SU-DHL-6 (cell line): ENCODE measurements around the gene SLC2A2.

Experiments
- H2AFZ ChIP-seq: fragments of 200-600 bp; sonication (generic); 2 replicates; pipeline ENCODE4 v1.6.1; 2014; ENCODE audit warnings: low read depth, mild to moderate bottlenecking, moderate library complexity, mixed read lengths, antibody characterized with exemption, low read length; ENCODE audit not compliant: severe bottlenecking
- H3F3A ChIP-seq: fragments of 200-600 bp; shearing (Covaris generic); 2 replicates; pipeline ENCODE4 v1.6.0; 2016; ENCODE audit warnings: antibody characterized with exemption, mild to moderate bottlenecking; ENCODE audit not compliant: insufficient read depth
- H3K27ac ChIP-seq: fragments of 200-600 bp; sonication (generic); 2 replicates; pipeline ENCODE4 v1.5.1; 2016; ENCODE audit warnings: low read depth, mild to moderate bottlenecking, low read length, moderate library complexity, mixed read lengths
- H3K27me3 ChIP-seq: fragments of 200-600 bp; sonication (generic), shearing (Covaris generic); 2 replicates; pipeline ENCODE4 v1.6.0; 2014; ENCODE audit warnings: mild to moderate bottlenecking, low read length
- H3K36me3 ChIP-seq: fragments of 200-600 bp; sonication (generic); 2 replicates; pipeline ENCODE4 v1.6.1; 2014; ENCODE audit warnings: mild to moderate bottlenecking, low read length, mixed read lengths
- H3K4me2 ChIP-seq: fragments of 300-600, 200-600 bp; shearing (Covaris generic), sonication (generic); 2 replicates; pipeline ENCODE4 v1.6.0; 2014; ENCODE audit warnings: low read length, low read depth, mild to moderate bottlenecking; ENCODE audit not compliant: poor library complexity, severe bottlenecking
- H3K4me3 ChIP-seq: fragments of 200-600 bp; sonication (generic); 2 replicates; pipeline ENCODE4 v1.5.1; 2014; ENCODE audit warnings: antibody characterized with exemption, low read length, mild to moderate bottlenecking, mixed read lengths; ENCODE audit not compliant: insufficient read depth, poor library complexity, severe bottlenecking
- H3K79me2 ChIP-seq: fragments of 200-600 bp; sonication (generic); 2 replicates; pipeline ENCODE4 v1.6.1; 2014; ENCODE audit warnings: mild to moderate bottlenecking, low read length, moderate library complexity; ENCODE audit not compliant: insufficient read depth
- H3K9ac ChIP-seq: fragments of 200-600 bp; sonication (generic); 2 replicates; pipeline ENCODE4 v1.7.0; 2014; ENCODE audit warnings: mild to moderate bottlenecking, low read length
- H3K9me2 ChIP-seq: fragments of 200-600 bp; sonication (generic); replicated peaks from 2 replicates; pipeline ENCODE4 v1.6.1; 2014; ENCODE audit warnings: low read length; ENCODE audit not compliant: insufficient read depth
- H3K9me3 ChIP-seq: fragments of 200-600 bp; sonication (generic); 2 replicates; pipeline ENCODE4 v1.6.1; 2014; ENCODE audit warnings: low read length, mixed read lengths; ENCODE audit not compliant: insufficient read depth
- H4K20me1 ChIP-seq: fragments of 200-600 bp; sonication (generic); 2 replicates; pipeline ENCODE4 v1.6.1; 2014; ENCODE audit warnings: low read depth, mild to moderate bottlenecking, antibody characterized with exemption, low read length, moderate library complexity, mixed read lengths
- CTCF ChIP-seq: fragments of 200-600 bp; sonication (generic); IDR thresholded peaks from one replicate; pipeline ENCODE4 v1.5.1; 2017; ENCODE audit warnings: antibody characterized with exemption, mild to moderate bottlenecking, low read length, moderate library complexity; ENCODE audit not compliant: insufficient read depth, poor library complexity, severe bottlenecking
- EZH2phosphoT487 ChIP-seq: fragments of 200-600 bp; sonication (generic), shearing (Covaris generic); conservative IDR thresholded peaks from 2 replicates; pipeline ENCODE4 v1.6.1; 2018; ENCODE audit warnings: mild to moderate bottlenecking, antibody characterized with exemption, low read length, moderate library complexity, mixed read lengths

Gene SLC2A2

GRCh38 chr3:170991664-170992063 is 34.9 kb downstream of the SLC2A2 start:
- H3K36me3 ChIP-seq: no peaks in the 10 kb centered on the region
- no peak for TF ChIP-seq EZH2phosphoT487
- TF ChIP-seq CTCF: no peak
- H3K9me2 ChIP-seq: no peaks in the 10 kb centered on the region
- no peak overlapping the region for H3K4me3 ChIP-seq
- H3K9ac ChIP-seq: no peak overlapping the region
- no peaks in the 10 kb centered on the region for H4K20me1 ChIP-seq
- no peak overlapping the region for H2AFZ ChIP-seq
- no peaks in the 10 kb centered on the region for H3K9me3 ChIP-seq
- H3K4me2 ChIP-seq: no peak overlapping the region
- no peak overlapping the region for H3K27ac ChIP-seq
- H3F3A ChIP-seq: no peaks in the 10 kb centered on the region
- H3K27me3 ChIP-seq: no peaks in the 10 kb centered on the region
- no peaks in the 10 kb centered on the region for H3K79me2 ChIP-seq

DNA sequence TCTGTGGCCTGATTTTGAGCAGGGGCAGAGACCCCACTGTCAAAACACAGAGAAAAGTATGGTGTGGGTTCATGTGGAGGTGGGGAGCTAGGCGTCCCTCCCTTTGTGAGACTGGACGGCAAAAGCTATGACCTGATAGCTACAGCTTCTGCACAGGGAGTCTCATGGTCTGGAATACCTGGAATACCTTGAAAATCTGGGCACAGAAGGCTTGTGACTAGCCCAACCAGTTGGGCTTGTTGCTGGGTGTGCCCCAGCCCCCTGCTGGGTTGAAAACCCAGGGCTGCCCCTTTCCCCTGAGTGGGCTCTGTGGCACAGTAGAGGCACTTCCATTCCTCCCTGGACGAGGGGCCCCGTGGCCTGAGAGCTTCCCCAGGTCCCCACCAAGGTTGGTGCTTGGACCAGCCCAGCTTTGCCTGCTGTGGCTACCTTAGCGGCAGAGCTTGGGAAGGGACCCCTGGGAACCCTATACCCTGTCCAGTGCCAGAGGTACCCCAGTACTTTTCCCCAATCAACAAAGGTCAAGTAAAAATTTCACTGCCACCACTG is 37.3 kb downstream of the SLC2A2 start:
- H3K36me3 ChIP-seq: no peaks in the 10 kb centered on the region
- H4K20me1 ChIP-seq: no peaks in the 10 kb centered on the region
- H3K9ac ChIP-seq: no peak overlapping the region
- H3K27me3 ChIP-seq: no peaks in the 10 kb centered on the region
- H3K79me2 ChIP-seq: no peaks in the 10 kb centered on the region
- no peaks in the 10 kb centered on the region for H3K9me2 ChIP-seq
- H3F3A ChIP-seq: no peaks in the 10 kb centered on the region
- no peak overlapping the region for H3K4me2 ChIP-seq
- H2AFZ ChIP-seq: no peak overlapping the region
- TF ChIP-seq EZH2phosphoT487: no peak
- TF ChIP-seq CTCF: no peak
- no peaks in the 10 kb centered on the region for H3K9me3 ChIP-seq
- no peak overlapping the region for H3K4me3 ChIP-seq
- no peak overlapping the region for H3K27ac ChIP-seq

DNA sequence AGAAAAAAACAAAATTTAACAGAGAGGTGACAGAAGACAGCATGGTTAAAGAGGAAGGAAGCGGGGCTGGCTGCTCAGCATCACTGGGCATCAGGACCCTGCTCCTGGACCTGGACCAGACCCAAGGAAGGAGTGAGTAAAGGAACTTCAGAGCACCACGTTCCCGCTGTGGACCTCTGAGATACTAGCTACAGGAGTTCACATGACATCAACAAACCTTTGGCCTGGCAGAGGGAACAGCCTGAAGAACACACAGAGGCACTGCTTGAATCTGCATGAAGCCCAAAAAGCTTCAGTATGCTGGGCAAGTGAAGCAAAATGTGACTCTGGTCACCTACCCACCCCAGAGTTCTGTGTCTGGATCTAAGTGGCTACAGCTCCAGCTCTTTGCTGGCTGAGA is 38.1 kb downstream of the SLC2A2 start:
- no peaks in the 10 kb centered on the region for H3K36me3 ChIP-seq
- no peaks in the 10 kb centered on the region for H3K9me2 ChIP-seq
- no peaks in the 10 kb centered on the region for H3K9me3 ChIP-seq
- no peak overlapping the region for H3K4me3 ChIP-seq
- no peaks in the 10 kb centered on the region for H3F3A ChIP-seq
- no peak for TF ChIP-seq EZH2phosphoT487
- TF ChIP-seq CTCF: no peak
- H3K27ac ChIP-seq: no peak overlapping the region
- H4K20me1 ChIP-seq: no peaks in the 10 kb centered on the region
- no peak overlapping the region for H3K4me2 ChIP-seq
- no peak overlapping the region for H2AFZ ChIP-seq
- no peak overlapping the region for H3K9ac ChIP-seq
- H3K79me2 ChIP-seq: no peaks in the 10 kb centered on the region
- no peaks in the 10 kb centered on the region for H3K27me3 ChIP-seq
